SK-N-SH (cell line): ENCODE results near the gene ECI1. TPM values are rescaled to one million over a fixed set of nuclear protein-coding genes. Genes with fewer than 3 reads are reported as not detected.

Experiments used
- CTCF ChIA-PET: fragments of 300-600, 350-600 bp; formaldehyde crosslinking; extraction: SDS; loops from one replicate; lab custom pipeline; 2021; lab: Yijun Ruan, JAX
- POLR2A ChIA-PET: fragments of 350-600 bp; sonication (Branson Sonifier 250); formaldehyde crosslinking; extraction: SDS; loops from one replicate; lab custom pipeline; 2020; ENCODE audit warnings: antibody characterized with exemption, inconsistent platforms; lab: Yijun Ruan, JAX
- DNase-seq: peaks from one replicate; pipeline ENCODE4 v3.0.0; 2012
- H2AFZ ChIP-seq: fragments of 200-600 bp; sonication (generic); 2 replicates; pipeline ENCODE4 v1.8.1; 2016; ENCODE audit warnings: antibody characterized with exemption, mild to moderate bottlenecking, low read depth
- H3F3A ChIP-seq: fragments of 200-600 bp; sonication (generic); replicated peaks from 2 replicates; pipeline ENCODE3; 2016; ENCODE audit warnings: antibody characterized with exemption, mild to moderate bottlenecking; ENCODE audit not compliant: insufficient read depth
- H3K27ac ChIP-seq, 2 experiments: fragments of 200-500 bp in 1 of 2; fragments of 200-600 bp in 1 of 2; sonication (Bioruptor generic) in 1 of 2; sonication (generic), shearing (Covaris generic) in 1 of 2; 2 replicates each; pipeline versions ENCODE4 v1.5.1 to v1.6.1; 2014 to 2016; ENCODE audit warnings: low read depth in 2 of 2, inconsistent platforms in 1 of 2, low read length in 1 of 2, mild to moderate bottlenecking in 1 of 2, mixed read lengths in 1 of 2
- H3K27me3 ChIP-seq: fragments of 200-600 bp; sonication (generic), shearing (Covaris generic); 2 replicates; pipeline ENCODE4 v1.6.1; 2016; ENCODE audit warnings: mixed run types; ENCODE audit not compliant: insufficient read depth
- H3K36me3 ChIP-seq, 2 experiments: fragments of 200-500 bp in 1 of 2; fragments of 200-600 bp in 1 of 2; sonication (Bioruptor generic) in 1 of 2; sonication (generic) in 1 of 2; replicated peaks in 1 of 2; 2 replicates each; pipeline versions ENCODE3 to v1.5.1; 2014 to 2016; ENCODE audit warnings: low read length in 1 of 2, mild to moderate bottlenecking in 1 of 2; ENCODE audit not compliant: insufficient read depth in 2 of 2, control insufficient read depth in 1 of 2
- H3K4me1 ChIP-seq, 2 experiments: fragments of 200-500 bp in 1 of 2; fragments of 200-600 bp in 1 of 2; sonication (Bioruptor generic) in 1 of 2; sonication (generic), shearing (Covaris generic) in 1 of 2; 2 replicates each; pipeline versions ENCODE4 v1.5.1 to v1.6.1; 2014 to 2016; ENCODE audit warnings: low read depth in 1 of 2, low read length in 1 of 2, mixed run types in 1 of 2; ENCODE audit not compliant: insufficient read depth in 2 of 2, control insufficient read depth in 1 of 2
- H3K4me2 ChIP-seq: fragments of 200-600 bp; sonication (generic), shearing (Covaris generic); 2 replicates; pipeline ENCODE4 v1.6.1; 2017; ENCODE audit warnings: mixed run types
- H3K4me3 ChIP-seq, 2 experiments: fragments of 200-500 bp in 1 of 2; fragments of 200-600 bp in 1 of 2; sonication (Bioruptor generic) in 1 of 2; sonication (generic), shearing (Covaris generic) in 1 of 2; 2 replicates each; pipeline versions ENCODE4 v1.5.1 to v1.8.1; 2014 to 2016; ENCODE audit warnings: low read depth in 2 of 2, inconsistent platforms in 1 of 2, low read length in 1 of 2, mild to moderate bottlenecking in 1 of 2, mixed read lengths in 1 of 2, moderate library complexity in 1 of 2
- H3K79me2 ChIP-seq: fragments of 200-600 bp; sonication (generic); 2 replicates; pipeline ENCODE4 v1.8.1; 2017; ENCODE audit warnings: mild to moderate bottlenecking; ENCODE audit not compliant: insufficient read depth
- H3K9ac ChIP-seq: fragments of 200-600 bp; sonication (generic); 2 replicates; pipeline ENCODE4 v1.6.1; 2017; ENCODE audit warnings: mixed run types
- H3K9me2 ChIP-seq: fragments of 200-600 bp; sonication (generic); 2 replicates; pipeline ENCODE4 v1.6.1; 2017; ENCODE audit warnings: mixed run types
- H3K9me3 ChIP-seq: fragments of 200-600 bp; sonication (generic); 2 replicates; pipeline ENCODE4 v1.6.1; 2017; ENCODE audit warnings: mixed run types, mild to moderate bottlenecking, moderate library complexity
- H4K20me1 ChIP-seq: fragments of 200-600 bp; sonication (generic); 2 replicates; pipeline ENCODE4 v1.6.1; 2017; ENCODE audit warnings: mild to moderate bottlenecking, mixed run types; ENCODE audit not compliant: insufficient read depth
- CHD2 ChIP-seq: fragments of 150-350 bp; IDR thresholded peaks from 2 replicates; pipeline ENCODE4 v1.6.1; 2018; ENCODE audit warnings: low read length; ENCODE audit not compliant: partially characterized antibody
- ELF1 ChIP-seq: IDR thresholded peaks from 2 replicates; pipeline ENCODE4 v1.4.0; 2012
- EP300 ChIP-seq, 2 experiments: IDR thresholded peaks; 2 replicates each; pipeline versions ENCODE4 v1.4.0 to v1.6.1; 2012; ENCODE audit warnings: borderline replicate concordance in 1 of 2, low read depth in 1 of 2, low read length in 1 of 2
- EZH2phosphoT487 ChIP-seq: fragments of 200-600 bp; sonication (generic); IDR thresholded peaks from 2 replicates; pipeline ENCODE4 v1.6.1; 2017; ENCODE audit warnings: low read depth, mixed run types, mild to moderate bottlenecking, antibody characterized with exemption, moderate library complexity, borderline replicate concordance
- FOXJ3 ChIP-seq: sonication (generic); formaldehyde crosslinking; IDR thresholded peaks from 2 replicates; pipeline ENCODE4 v1.5.1; 2020; ENCODE audit warnings: mild to moderate bottlenecking, missing genetic modification reagents
- GABPA ChIP-seq: IDR thresholded peaks from 2 replicates; pipeline ENCODE4 v1.4.0; 2012; ENCODE audit warnings: low read depth, mild to moderate bottlenecking
- GATA2 ChIP-seq: sonication (generic); formaldehyde crosslinking; IDR thresholded peaks from 2 replicates; pipeline ENCODE4 v1.5.0; 2020; ENCODE audit warnings: mild to moderate bottlenecking, missing genetic modification reagents
- IRF3 ChIP-seq: fragments of 150-350 bp; IDR thresholded peaks from 2 replicates; pipeline ENCODE4 v1.6.1; 2016; ENCODE audit warnings: mild to moderate bottlenecking, low read depth, low read length
- MAX ChIP-seq: IDR thresholded peaks from 2 replicates; pipeline ENCODE4 v1.4.0; 2012; ENCODE audit warnings: low read depth
- MEF2A ChIP-seq: IDR thresholded peaks from 2 replicates; pipeline ENCODE4 v1.4.0; 2012; ENCODE audit warnings: low read depth, borderline replicate concordance
- NFIC ChIP-seq: IDR thresholded peaks from 2 replicates; pipeline ENCODE4 v1.4.0; 2012; ENCODE audit warnings: borderline replicate concordance
- NRF1 ChIP-seq: IDR thresholded peaks from 2 replicates; pipeline ENCODE4 v1.6.1; 2012; ENCODE audit warnings: low read depth, mild to moderate bottlenecking, low read length
- RAD21 ChIP-seq: IDR thresholded peaks from 2 replicates; pipeline ENCODE4 v1.6.1; 2012; ENCODE audit warnings: mild to moderate bottlenecking, low read length
- RCOR1 ChIP-seq: fragments of 150-350 bp; IDR thresholded peaks from 2 replicates; pipeline ENCODE4 v1.6.1; 2017; ENCODE audit warnings: antibody characterized with exemption, low read length
- SIN3A ChIP-seq: IDR thresholded peaks from 2 replicates; pipeline ENCODE4 v1.6.1; 2012; ENCODE audit warnings: low read depth, mild to moderate bottlenecking, low read length, moderate library complexity, borderline replicate concordance
- TCF12 ChIP-seq: IDR thresholded peaks from 2 replicates; pipeline ENCODE4 v1.4.0; 2012
- TEAD4 ChIP-seq: IDR thresholded peaks from 2 replicates; pipeline ENCODE4 v1.4.0; 2012; ENCODE audit warnings: mild to moderate bottlenecking, borderline replicate concordance; ENCODE audit not compliant: insufficient read depth
- WGBS: methylation state at CpG from one replicate; pipeline ENCODE4 v1.1.6; 2017; ENCODE audit warnings: low lambda C conversion rate; 5-methylcytosine and 5-hydroxymethylcytosine counted together
- polyA plus RNA-seq, 3 experiments: library from polyadenylated mRNA; depleted of rRNA; stranded (reverse); fragments of >200 nt; gene quantifications; 2 replicates each; pipeline ENCODE4 v1.2.3, GENCODE V29; 2012
- TF ChIP-seq, protein P1 (sequence below): IDR thresholded peaks from 2 replicates; pipeline ENCODE4 v1.4.0; 2012; ENCODE audit warnings: low read depth, borderline replicate concordance
- TF ChIP-seq, protein P2 (sequence below): IDR thresholded peaks from 2 replicates; pipeline ENCODE4; 2012

ECI1 gene
- polyA plus RNA-seq, 1 of the 3 experiments (the other 2 are of a cell fraction) = 61.8 TPM

GRCh38 chr16:2278272-2278608, 26.9 kb upstream of the ECI1 start:
- no peaks in the 10 kb centered on the region for H3K9me3 ChIP-seq
- no peaks in the 10 kb centered on the region for H4K20me1 ChIP-seq
- H3K27me3 ChIP-seq = no peaks in the 10 kb centered on the region
- TF ChIP-seq SIN3A = no peak
- TF ChIP-seq TCF12 = no peak
- no peak for TF ChIP-seq ELF1
- TF ChIP-seq EP300 (IDR thresholded peaks at IDR 0.05; ENCODE audit: borderline replicate concordance in 1 of 2, low read depth in 1 of 2, low read length in 1 of 2) = no peak
- TF ChIP-seq, protein P1, sequence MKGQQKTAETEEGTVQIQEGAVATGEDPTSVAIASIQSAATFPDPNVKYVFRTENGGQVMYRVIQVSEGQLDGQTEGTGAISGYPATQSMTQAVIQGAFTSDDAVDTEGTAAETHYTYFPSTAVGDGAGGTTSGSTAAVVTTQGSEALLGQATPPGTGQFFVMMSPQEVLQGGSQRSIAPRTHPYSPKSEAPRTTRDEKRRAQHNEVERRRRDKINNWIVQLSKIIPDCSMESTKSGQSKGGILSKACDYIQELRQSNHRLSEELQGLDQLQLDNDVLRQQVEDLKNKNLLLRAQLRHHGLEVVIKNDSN = no peak
- no peak for TF ChIP-seq MAX
- no peak for TF ChIP-seq FOXJ3
- TF ChIP-seq RAD21 = no peak
- TF ChIP-seq EZH2phosphoT487 = no peak
- TF ChIP-seq GATA2 (CRISPR knock-in tag) = no peak
- TF ChIP-seq NFIC = no peak
- TF ChIP-seq GABPA = no peak
- no peak for TF ChIP-seq RCOR1
- no peak for TF ChIP-seq CHD2
- no peak for TF ChIP-seq NRF1
- TF ChIP-seq, protein P2, sequence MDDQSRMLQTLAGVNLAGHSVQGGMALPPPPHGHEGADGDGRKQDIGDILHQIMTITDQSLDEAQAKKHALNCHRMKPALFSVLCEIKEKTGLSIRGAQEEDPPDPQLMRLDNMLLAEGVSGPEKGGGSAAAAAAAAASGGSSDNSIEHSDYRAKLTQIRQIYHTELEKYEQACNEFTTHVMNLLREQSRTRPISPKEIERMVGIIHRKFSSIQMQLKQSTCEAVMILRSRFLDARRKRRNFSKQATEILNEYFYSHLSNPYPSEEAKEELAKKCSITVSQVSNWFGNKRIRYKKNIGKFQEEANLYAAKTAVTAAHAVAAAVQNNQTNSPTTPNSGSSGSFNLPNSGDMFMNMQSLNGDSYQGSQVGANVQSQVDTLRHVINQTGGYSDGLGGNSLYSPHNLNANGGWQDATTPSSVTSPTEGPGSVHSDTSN = no peak
- no peak for TF ChIP-seq MEF2A
- no peak for TF ChIP-seq TEAD4
- no peak for TF ChIP-seq IRF3
- no peaks in the 10 kb centered on the region for H3K79me2 ChIP-seq
- H2AFZ ChIP-seq = no peak overlapping the region
- no peak overlapping the region for H3K9ac ChIP-seq
- ChIA-PET CTCF (interaction anchor here (1.5 kb wide), 1 partner anchor 9 kb away, joined by 4 read pairs; no protein-coding TSS in a partner anchor), POLR2A (no interaction called here)
- H3K4me2 ChIP-seq = no peak overlapping the region
- H3K36me3 ChIP-seq = peaks cover 0 to 9% of the 10 kb centered on the region in 2 experiments
- H3K4me3 ChIP-seq = no peak overlapping the region
- no peak for DNase-seq
- no peaks in the 10 kb centered on the region for H3K4me1 ChIP-seq
- WGBS = no CpG with 5 or more reads among the region's 14 CpGs
- H3F3A ChIP-seq = peaks cover 4% of the 10 kb centered on the region
- H3K9me2 ChIP-seq = no peaks in the 10 kb centered on the region
- no peak overlapping the region for H3K27ac ChIP-seq
